Small intestine (tissue), 7 donors: Measurements from ENCODE around the gene KIRREL3. TPM values are rescaled to one million over a fixed set of nuclear protein-coding genes. Genes with fewer than 3 reads are reported as not detected.

Source experiments
- DNase-seq, 2 donors: peaks; one replicate each; pipeline versions ENCODE4 v3.0.0 to v3.0.0-alpha.2; 2013
- FAIRE-seq: peaks from 2 replicates; lab custom pipeline; 2012; peaks lifted over from hg19 to GRCh38; lab: Jason Lieb, UNC
- H3K27ac ChIP-seq, 3 donors: one replicate each; pipeline ENCODE4 v1.5.1; 2013; ENCODE audit warnings: low read length in 2 of 3, mild to moderate bottlenecking in 2 of 3, control low read depth in 1 of 3, inconsistent platforms in 1 of 3, low read depth in 1 of 3, moderate library complexity in 1 of 3
- H3K27me3 ChIP-seq, 3 donors: one replicate each; pipeline ENCODE4 v1.6.1; 2013; ENCODE audit warnings: low read length in 3 of 3, inconsistent platforms in 1 of 3; ENCODE audit not compliant: control insufficient read depth in 3 of 3, insufficient read depth in 3 of 3
- H3K36me3 ChIP-seq, 3 donors: one replicate each; pipeline ENCODE4 v1.6.1; 2013; ENCODE audit warnings: low read length in 3 of 3, inconsistent platforms in 1 of 3, low read depth in 1 of 3, mild to moderate bottlenecking in 1 of 3, moderate library complexity in 1 of 3; ENCODE audit not compliant: control insufficient read depth in 3 of 3, insufficient read depth in 2 of 3
- H3K4me1 ChIP-seq, 3 donors: one replicate each; pipeline ENCODE4 v1.6.1; 2013; ENCODE audit warnings: low read length in 2 of 3, inconsistent platforms in 1 of 3, low read depth in 1 of 3, mild to moderate bottlenecking in 1 of 3, moderate library complexity in 1 of 3; ENCODE audit not compliant: control insufficient read depth in 3 of 3, insufficient read depth in 2 of 3
- H3K4me3 ChIP-seq, 3 donors: one replicate each; pipeline ENCODE4 v1.5.1; 2013; ENCODE audit warnings: low read length in 3 of 3, control low read depth in 1 of 3, inconsistent platforms in 1 of 3, low read depth in 1 of 3, mild to moderate bottlenecking in 1 of 3, moderate library complexity in 1 of 3
- H3K9me3 ChIP-seq, 2 donors: one replicate each; pipeline ENCODE4 v1.6.1; 2013; ENCODE audit warnings: low read depth in 1 of 2, low read length in 1 of 2; ENCODE audit not compliant: control insufficient read depth in 2 of 2, insufficient read depth in 1 of 2
- WGBS, 3 donors: extraction: QIAGEN DNeasy Blood & Tissue Kit; methylation state at CpG; one replicate each; pipeline ENCODE4 v1.1.7; 2013; 5-methylcytosine and 5-hydroxymethylcytosine counted together
- polyA plus RNA-seq, 4 donors: library from polyadenylated mRNA; stranded (reverse) in 3 of 4; unstranded in 1 of 4; fragments of 200-250 nt in 3 of 4; fragments of 120-200 nt in 1 of 4; gene quantifications; one replicate each; pipeline versions ENCODE4 v1.2.1 to v1.2.3, GENCODE V29; 2013
- donor health status: healthy with polysubstance abuse.
- donor health status: control.
- donor health status: control.
- donor health status: Bipolar disorder and iron deficiency.
- donor health status: healthy.

Gene KIRREL3
- polyA plus RNA-seq, 4 donors, result 0.18 to 0.61 TPM; not detected in 2

DNA sequence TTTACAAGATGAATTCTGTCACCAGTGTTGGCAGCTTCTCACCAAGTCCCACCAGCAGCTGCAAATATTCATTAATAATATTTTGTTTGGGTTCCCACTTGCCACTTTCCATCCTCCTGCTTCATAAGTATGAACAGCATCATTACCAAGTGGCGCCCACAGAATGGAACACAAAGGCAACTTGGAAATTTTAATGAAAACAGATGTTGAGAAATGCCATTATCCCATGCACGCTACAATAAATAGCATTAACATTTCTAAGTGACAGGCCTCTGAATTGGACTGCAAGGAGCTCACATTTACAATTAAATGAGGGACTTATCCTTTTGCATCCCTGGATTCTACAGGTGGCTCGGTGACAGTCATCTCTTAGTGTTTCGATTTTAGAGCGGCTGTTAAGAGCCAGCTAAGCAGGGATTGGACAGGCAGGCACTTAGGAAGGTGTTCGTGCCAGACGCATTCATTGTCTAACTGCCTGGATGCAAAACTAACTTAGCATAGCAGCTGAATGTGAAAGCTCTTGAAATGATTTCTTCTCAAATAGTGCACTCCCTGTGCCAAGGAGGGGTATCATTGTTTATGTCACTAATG lies 170.3 kb downstream of the KIRREL3 start:
- Histone ChIP-seq H3K4me3 (no peak overlapping the region), H3K4me1 (no peaks in the 10 kb centered on the region), H3K36me3 (no peaks in the 10 kb centered on the region), H3K27ac (no peak overlapping the region), H3K9me3 (no peaks in the 10 kb centered on the region), H3K27me3 (no peaks in the 10 kb centered on the region)
- FAIRE-seq (no peak), DNase-seq (no peak)
- WGBS, 3 donors, result 69 to 77% (median 70%) methylated on average over 7 of the region's 7 CpGs

DNA sequence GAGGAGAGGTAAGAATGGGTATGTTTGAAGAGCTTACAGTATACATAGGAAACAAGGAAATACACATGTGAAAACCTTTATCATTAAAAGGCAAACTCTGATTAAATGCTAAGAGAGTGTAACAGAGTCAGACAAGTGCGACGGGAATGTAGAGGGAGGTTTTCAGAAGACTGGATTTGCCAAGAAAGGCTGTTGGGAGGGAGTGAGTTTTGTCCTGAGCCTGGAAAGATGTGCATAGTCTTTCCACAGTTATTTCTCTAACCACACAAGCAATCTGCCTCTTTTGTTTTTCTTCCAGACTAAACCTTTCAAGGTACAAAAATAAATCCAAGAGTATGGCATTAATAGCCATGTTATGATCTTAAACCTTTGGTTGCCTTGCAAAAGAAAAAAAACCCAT lies 170.9 kb downstream of the KIRREL3 start:
- Histone ChIP-seq H3K4me3 (no peak overlapping the region), H3K9me3 (no peaks in the 10 kb centered on the region), H3K27me3 (no peaks in the 10 kb centered on the region), H3K27ac (no peak overlapping the region), H3K4me1 (no peaks in the 10 kb centered on the region), H3K36me3 (no peaks in the 10 kb centered on the region)
- no peak for FAIRE-seq
- WGBS, 3 donors, result 51 to 74% (median 72%) methylated on average over 2 of the region's 2 CpGs
- no peak for DNase-seq

DNA sequence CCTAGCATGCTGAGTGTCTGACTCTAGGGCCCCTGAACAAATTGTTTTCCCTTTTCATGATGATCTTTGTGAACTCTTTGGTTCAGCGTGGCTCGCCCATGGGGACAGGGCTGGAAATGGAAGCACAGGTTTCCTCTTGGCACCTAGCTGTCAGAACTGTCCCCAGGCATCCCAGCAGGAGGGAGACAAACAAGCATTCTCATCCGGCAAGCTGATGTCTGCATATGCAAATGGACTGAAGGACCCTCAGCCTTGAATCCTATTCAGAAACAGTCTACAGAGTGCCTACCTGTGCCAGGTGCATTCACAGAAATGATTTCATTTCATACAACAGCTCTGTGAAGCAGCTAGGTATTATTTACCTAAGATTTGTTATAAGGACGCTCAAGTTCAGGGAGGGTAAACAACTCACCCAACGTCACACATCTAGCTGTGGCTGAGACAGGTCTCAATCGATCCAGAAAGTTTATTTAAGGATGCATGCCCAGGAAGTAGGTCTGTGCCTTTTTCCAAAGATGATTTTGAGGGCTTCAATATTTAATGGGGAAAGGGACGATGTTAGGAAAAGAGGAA lies 176.4 kb downstream of the KIRREL3 start:
- Histone ChIP-seq H3K4me1 (no peaks in the 10 kb centered on the region), H3K27me3 (peaks cover 0 to 3% (median 0%) of the 10 kb centered on the region in 3 donors), H3K36me3 (no peaks in the 10 kb centered on the region), H3K9me3 (no peaks in the 10 kb centered on the region), H3K4me3 (no peak overlapping the region), H3K27ac (no peak overlapping the region)
- WGBS, 3 donors, result 26 to 41% (median 41%) methylated on average over 7 of the region's 7 CpGs
- no peak for DNase-seq
- no peak for FAIRE-seq

DNA sequence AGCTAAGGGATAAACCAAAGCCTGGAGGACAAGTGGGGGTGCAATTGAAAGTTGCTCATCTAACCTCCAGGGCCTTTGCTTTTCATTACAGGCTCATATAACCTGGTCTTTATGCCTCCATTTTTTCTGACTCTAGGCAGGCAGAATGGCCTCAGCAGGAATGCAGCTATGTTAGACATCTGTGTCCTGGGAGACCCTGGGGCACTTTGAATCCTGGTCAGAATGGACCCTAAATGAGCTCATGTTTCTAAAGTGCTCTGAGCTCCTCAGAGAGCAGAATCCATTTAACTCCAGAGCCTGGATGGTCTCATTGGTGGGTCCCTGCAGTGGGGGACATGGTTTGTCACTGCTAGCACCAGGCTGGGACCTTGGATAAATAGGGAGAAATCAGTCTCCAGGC lies 177.3 kb downstream of the KIRREL3 start:
- DNase-seq (no peak), FAIRE-seq (no peak)
- H3K4me1 ChIP-seq, result no peaks in the 10 kb centered on the region
- no peak overlapping the region for H3K4me3 ChIP-seq
- no peaks in the 10 kb centered on the region for H3K36me3 ChIP-seq
- no peaks in the 10 kb centered on the region for H3K9me3 ChIP-seq
- no peak overlapping the region for H3K27ac ChIP-seq
- peaks cover 0 to 3% (median 2%) of the 10 kb centered on the region in 3 donors for H3K27me3 ChIP-seq

DNA sequence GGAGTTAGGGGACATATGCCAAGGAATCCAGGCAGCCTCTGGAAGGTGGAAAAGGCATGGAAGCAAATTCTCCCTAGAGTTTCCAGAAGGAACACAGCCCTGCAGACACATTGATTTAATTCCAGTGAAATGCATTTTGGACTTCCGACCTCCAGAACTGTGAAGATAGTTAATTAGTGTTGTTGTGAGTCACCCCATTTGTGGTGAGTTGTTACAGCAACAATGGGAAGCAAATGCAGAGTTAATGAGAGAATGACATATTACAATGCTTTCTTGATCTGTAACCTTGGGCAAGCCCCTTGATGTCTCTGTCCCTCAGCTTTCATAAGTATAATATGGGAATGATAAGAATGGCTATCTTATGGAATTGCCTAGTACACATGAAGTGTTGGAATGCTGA lies 178.7 kb downstream of the KIRREL3 start:
- Histone ChIP-seq H3K4me3 (no peak overlapping the region), H3K4me1 (no peaks in the 10 kb centered on the region), H3K9me3 (no peaks in the 10 kb centered on the region), H3K27me3 (peaks cover 0 to 3% (median 2%) of the 10 kb centered on the region in 3 donors), H3K27ac (no peak overlapping the region), H3K36me3 (no peaks in the 10 kb centered on the region)
- no peak for FAIRE-seq
- WGBS, 3 donors, result 26 to 82% (median 46%) methylated on average over 1 of the region's 1 CpG
- no peak for DNase-seq

DNA sequence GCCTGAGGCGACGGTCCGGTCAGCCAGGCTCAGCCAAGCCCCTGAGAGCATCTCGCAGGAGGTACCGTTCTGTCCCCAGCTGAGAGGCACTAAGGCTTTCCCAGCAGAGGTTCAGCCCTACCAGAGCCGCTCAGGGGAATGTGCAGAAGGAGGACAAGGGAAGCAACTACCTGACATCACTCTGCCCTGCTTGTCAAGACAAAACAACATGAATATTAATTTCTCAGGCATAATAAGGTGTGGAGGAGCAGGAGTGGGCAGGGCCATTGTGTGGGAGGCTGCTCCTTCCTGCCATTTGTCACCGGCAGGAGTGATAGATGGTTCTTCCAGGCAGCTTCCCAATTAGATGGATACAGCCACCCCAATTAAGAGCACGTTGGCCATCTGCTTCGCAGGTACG lies 181.4 kb downstream of the KIRREL3 start:
- H3K36me3 ChIP-seq, result no peaks in the 10 kb centered on the region
- WGBS, 3 donors, result 82 to 92% (median 86%) methylated on average over 10 of the region's 10 CpGs
- peaks cover 0 to 3% (median 2%) of the 10 kb centered on the region in 3 donors for H3K27me3 ChIP-seq
- H3K9me3 ChIP-seq, result no peaks in the 10 kb centered on the region
- H3K27ac ChIP-seq, result no peak overlapping the region
- H3K4me3 ChIP-seq, result no peak overlapping the region
- H3K4me1 ChIP-seq, result no peaks in the 10 kb centered on the region
- FAIRE-seq, result no peak
- DNase-seq, result no peak

DNA sequence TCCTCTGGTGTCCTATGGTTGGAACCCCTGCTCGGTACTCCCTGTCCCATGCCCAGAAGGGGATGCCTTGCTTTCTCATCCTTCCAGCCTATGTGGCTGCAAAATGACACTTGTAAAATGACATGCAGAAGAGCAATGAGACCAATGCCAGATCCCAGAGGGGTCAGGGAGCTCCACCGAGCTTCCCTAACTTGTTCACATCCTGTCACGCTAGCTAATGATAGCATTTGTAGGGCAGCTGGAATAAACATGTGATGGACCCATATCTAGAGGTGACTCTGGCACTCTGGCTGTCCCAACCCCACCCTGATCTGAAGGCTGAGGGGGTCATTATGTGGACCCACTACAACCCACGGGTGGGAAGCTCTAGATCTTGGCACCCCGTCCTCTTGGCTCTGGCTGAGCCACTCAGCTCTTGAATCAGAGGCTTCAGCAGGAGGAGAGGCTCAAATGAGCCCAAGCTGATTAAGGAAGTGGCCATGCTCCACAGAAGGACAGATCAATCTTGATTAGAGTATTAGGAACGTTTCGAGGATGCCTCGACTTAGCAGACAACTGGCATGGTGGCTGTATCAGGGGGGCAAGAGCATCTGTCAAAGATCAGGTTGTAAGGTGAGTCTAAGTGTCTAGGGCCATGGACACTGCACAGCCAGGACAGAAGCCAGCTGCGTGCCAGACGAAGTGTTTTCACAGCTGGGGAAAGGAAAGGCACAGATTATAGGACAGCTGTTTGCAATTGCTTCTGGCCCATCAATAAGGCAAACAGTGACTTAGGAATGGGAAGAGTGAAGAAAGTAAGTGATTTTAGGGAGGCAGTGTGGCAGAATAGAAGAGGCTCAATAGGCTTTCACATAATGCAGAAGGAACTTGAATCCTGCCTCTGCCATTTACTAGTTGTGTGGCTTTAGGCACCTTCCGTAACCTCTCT lies 182.8 kb downstream of the KIRREL3 start:
- FAIRE-seq, result no peak
- no peak for DNase-seq
- Histone ChIP-seq H3K4me1 (no peaks in the 10 kb centered on the region), H3K4me3 (no peak overlapping the region), H3K36me3 (no peaks in the 10 kb centered on the region), H3K27me3 (peaks cover 0 to 2% (median 0%) of the 10 kb centered on the region in 3 donors), H3K9me3 (no peaks in the 10 kb centered on the region), H3K27ac (no peak overlapping the region)
- WGBS, 3 donors, result 56 to 77% (median 64%) methylated on average over 11 of the region's 11 CpGs

DNA sequence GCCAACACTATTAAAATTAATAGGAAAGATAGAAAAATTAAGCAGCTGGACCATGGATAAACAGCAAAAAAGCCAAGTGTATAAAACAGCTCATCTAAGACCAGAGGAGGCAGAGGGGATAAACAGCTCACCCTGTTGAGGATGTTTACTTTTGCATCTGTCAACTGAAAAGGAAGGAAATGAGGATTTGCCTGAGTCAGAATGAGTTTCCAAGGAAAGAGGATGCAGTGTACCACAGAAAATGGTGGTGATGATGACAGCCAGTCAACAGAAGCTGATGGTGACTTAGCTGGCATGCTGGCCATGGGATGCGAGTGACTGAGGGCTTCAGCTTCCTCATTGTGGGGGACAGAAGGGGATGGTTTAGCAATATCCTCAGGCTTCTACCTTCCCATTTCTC lies 183.5 kb downstream of the KIRREL3 start:
- Histone ChIP-seq H3K9me3 (no peaks in the 10 kb centered on the region), H3K36me3 (no peaks in the 10 kb centered on the region), H3K27ac (no peak overlapping the region), H3K4me3 (no peak overlapping the region), H3K4me1 (no peaks in the 10 kb centered on the region), H3K27me3 (peaks cover 0 to 2% (median 0%) of the 10 kb centered on the region in 3 donors)
- DNase-seq (no peak), FAIRE-seq (no peak)
- WGBS, 3 donors, result 73 to 91% (median 80%) methylated on average over 1 of the region's 1 CpG
